ENCODE data around the gene CDH6.

The CDH6 gene

GRCh38 chr5:31194892-31195555 is 1.5 kb downstream of the CDH6 start:
- no peak overlapping the region for H3K27ac ChIP-seq
- no peaks in the 10 kb centered on the region for H4K20me1 ChIP-seq
- no peak overlapping the region for H3K9ac ChIP-seq
- no peak for TF ChIP-seq Cebpa-rat (IDR thresholded peaks at IDR 0.05)
- peaks cover 6% of the 10 kb centered on the region for H3K9me3 ChIP-seq
- no peaks in the 10 kb centered on the region for H3K36me3 ChIP-seq
- no peak overlapping the region for H3K4me3 ChIP-seq
- no peaks in the 10 kb centered on the region for H3K4me1 ChIP-seq
- H3K4me2 ChIP-seq, result no peak overlapping the region
- no peaks in the 10 kb centered on the region for H3K27me3 ChIP-seq

- Histone ChIP-seq H3K9ac (no peak overlapping the region), H3K27me3 (no peaks in the 10 kb centered on the region), H4K20me1 (no peaks in the 10 kb centered on the region), H3K4me3 (no peak overlapping the region), H3K27ac (no peak overlapping the region), H3K36me3 (no peaks in the 10 kb centered on the region), H3K9me3 (peaks cover 6% of the 10 kb centered on the region), H3K4me2 (no peak overlapping the region), H3K4me1 (no peaks in the 10 kb centered on the region)
- TF ChIP-seq Cebpa-rat (IDR thresholded peaks at IDR 0.05), result no peak
Observed at GRCh38 chr5:31196309-31196708, 2.8 kb downstream of the CDH6 start.

- Histone ChIP-seq H3K36me3 (no peaks in the 10 kb centered on the region), H3K27ac (no peak overlapping the region), H3K27me3 (no peaks in the 10 kb centered on the region), H3K4me3 (no peak overlapping the region), H3K4me1 (no peaks in the 10 kb centered on the region), H3K9me3 (peaks cover 6% of the 10 kb centered on the region), H3K4me2 (no peak overlapping the region), H4K20me1 (no peaks in the 10 kb centered on the region), H3K9ac (no peak overlapping the region)
- no peak for TF ChIP-seq Cebpa-rat (IDR thresholded peaks at IDR 0.05)
Observed at GRCh38 chr5:31197183-31197582, 3.7 kb downstream of the CDH6 start.

- Histone ChIP-seq H3K4me1 (no peaks in the 10 kb centered on the region), H3K9ac (no peak overlapping the region), H4K20me1 (no peaks in the 10 kb centered on the region), H3K4me3 (no peak overlapping the region), H3K27me3 (no peaks in the 10 kb centered on the region), H3K27ac (no peak overlapping the region), H3K9me3 (no peaks in the 10 kb centered on the region), H3K36me3 (no peaks in the 10 kb centered on the region), H3K4me2 (no peak overlapping the region)
- no peak for TF ChIP-seq Cebpa-rat (IDR thresholded peaks at IDR 0.05)
Observed at GRCh38 chr5:31204958-31205357, 11.5 kb downstream of the CDH6 start.

GRCh38 chr5:31208043-31208442 is 14.6 kb downstream of the CDH6 start:
- H3K4me1 ChIP-seq, result no peaks in the 10 kb centered on the region
- H3K9ac ChIP-seq, result no peak overlapping the region
- H3K27ac ChIP-seq, result no peak overlapping the region
- H3K9me3 ChIP-seq, result no peaks in the 10 kb centered on the region
- H3K4me3 ChIP-seq, result no peak overlapping the region
- no peaks in the 10 kb centered on the region for H3K36me3 ChIP-seq
- no peak overlapping the region for H3K4me2 ChIP-seq
- no peak for TF ChIP-seq Cebpa-rat (IDR thresholded peaks at IDR 0.05)
- H3K27me3 ChIP-seq, result no peaks in the 10 kb centered on the region
- H4K20me1 ChIP-seq, result no peaks in the 10 kb centered on the region

- no peak overlapping the region for H3K4me2 ChIP-seq
- no peak overlapping the region for H3K4me3 ChIP-seq
- no peak for TF ChIP-seq Cebpa-rat (IDR thresholded peaks at IDR 0.05)
- no peaks in the 10 kb centered on the region for H3K27me3 ChIP-seq
- no peaks in the 10 kb centered on the region for H3K4me1 ChIP-seq
- H3K36me3 ChIP-seq, result no peaks in the 10 kb centered on the region
- H3K9me3 ChIP-seq, result no peaks in the 10 kb centered on the region
- H3K9ac ChIP-seq, result no peak overlapping the region
- no peaks in the 10 kb centered on the region for H4K20me1 ChIP-seq
- no peak overlapping the region for H3K27ac ChIP-seq
Observed at GRCh38 chr5:31209334-31209733, 15.8 kb downstream of the CDH6 start.

GRCh38 chr5:31211098-31211497 is 17.6 kb downstream of the CDH6 start:
- Histone ChIP-seq H3K9ac (no peak overlapping the region), H3K4me2 (no peak overlapping the region), H3K9me3 (no peaks in the 10 kb centered on the region), H3K27me3 (no peaks in the 10 kb centered on the region), H4K20me1 (no peaks in the 10 kb centered on the region), H3K4me3 (no peak overlapping the region), H3K4me1 (no peaks in the 10 kb centered on the region), H3K27ac (no peak overlapping the region), H3K36me3 (no peaks in the 10 kb centered on the region)
- TF ChIP-seq Cebpa-rat (IDR thresholded peaks at IDR 0.05), result no peak

GRCh38 chr5:31213257-31213656 is 19.8 kb downstream of the CDH6 start:
- Histone ChIP-seq H3K4me2 (no peak overlapping the region), H3K27me3 (no peaks in the 10 kb centered on the region), H3K4me1 (no peaks in the 10 kb centered on the region), H3K4me3 (no peak overlapping the region), H3K9ac (no peak overlapping the region), H3K9me3 (no peaks in the 10 kb centered on the region), H3K27ac (no peak overlapping the region), H3K36me3 (no peaks in the 10 kb centered on the region), H4K20me1 (no peaks in the 10 kb centered on the region)
- no peak for TF ChIP-seq Cebpa-rat (IDR thresholded peaks at IDR 0.05)

GRCh38 chr5:31213705-31214121 is 20.2 kb downstream of the CDH6 start:
- H3K27ac ChIP-seq, result no peak overlapping the region
- H3K9me3 ChIP-seq, result no peaks in the 10 kb centered on the region
- H3K4me1 ChIP-seq, result no peaks in the 10 kb centered on the region
- no peak overlapping the region for H3K4me3 ChIP-seq
- no peak for TF ChIP-seq Cebpa-rat (IDR thresholded peaks at IDR 0.05)
- no peak overlapping the region for H3K4me2 ChIP-seq
- H3K27me3 ChIP-seq, result no peaks in the 10 kb centered on the region
- no peaks in the 10 kb centered on the region for H3K36me3 ChIP-seq
- no peaks in the 10 kb centered on the region for H4K20me1 ChIP-seq
- H3K9ac ChIP-seq, result no peak overlapping the region

- no peaks in the 10 kb centered on the region for H3K36me3 ChIP-seq
- H3K27me3 ChIP-seq, result no peaks in the 10 kb centered on the region
- H3K4me3 ChIP-seq, result no peak overlapping the region
- H3K9ac ChIP-seq, result no peak overlapping the region
- no peaks in the 10 kb centered on the region for H3K9me3 ChIP-seq
- H3K27ac ChIP-seq, result no peak overlapping the region
- TF ChIP-seq Cebpa-rat (IDR thresholded peaks at IDR 0.05), result no peak
- no peak overlapping the region for H3K4me2 ChIP-seq
- H4K20me1 ChIP-seq, result no peaks in the 10 kb centered on the region
- H3K4me1 ChIP-seq, result no peaks in the 10 kb centered on the region
Observed at GRCh38 chr5:31214229-31214628, 20.7 kb downstream of the CDH6 start.

GRCh38 chr5:31215236-31215635 is 21.8 kb downstream of the CDH6 start:
- TF ChIP-seq Cebpa-rat (IDR thresholded peaks at IDR 0.05), result no peak
- Histone ChIP-seq H3K36me3 (no peaks in the 10 kb centered on the region), H3K27ac (no peak overlapping the region), H3K27me3 (no peaks in the 10 kb centered on the region), H3K4me2 (no peak overlapping the region), H3K9ac (no peak overlapping the region), H3K4me1 (no peaks in the 10 kb centered on the region), H3K4me3 (no peak overlapping the region), H4K20me1 (no peaks in the 10 kb centered on the region), H3K9me3 (no peaks in the 10 kb centered on the region)

Data from BLaER1 (cell line).